UCSD-AML1 (cell line): ENCODE results near the gene KIF25.
"Not testable (repeated sequence)": the region's sequence is repeated elsewhere in the genome, so short reads cannot be mapped to it uniquely, and the experiment has no call there.

ENCODE experiments used
- DNase-seq: peaks from one replicate; lab custom pipeline; 2025; ENCODE audit not compliant: unreplicated experiment; lab: John Stamatoyannopoulos, UW

Gene KIF25

GRCh38 chr6:168063431-168063830, 66.0 kb downstream of the KIF25 start:
- no peak for DNase-seq

DNA sequence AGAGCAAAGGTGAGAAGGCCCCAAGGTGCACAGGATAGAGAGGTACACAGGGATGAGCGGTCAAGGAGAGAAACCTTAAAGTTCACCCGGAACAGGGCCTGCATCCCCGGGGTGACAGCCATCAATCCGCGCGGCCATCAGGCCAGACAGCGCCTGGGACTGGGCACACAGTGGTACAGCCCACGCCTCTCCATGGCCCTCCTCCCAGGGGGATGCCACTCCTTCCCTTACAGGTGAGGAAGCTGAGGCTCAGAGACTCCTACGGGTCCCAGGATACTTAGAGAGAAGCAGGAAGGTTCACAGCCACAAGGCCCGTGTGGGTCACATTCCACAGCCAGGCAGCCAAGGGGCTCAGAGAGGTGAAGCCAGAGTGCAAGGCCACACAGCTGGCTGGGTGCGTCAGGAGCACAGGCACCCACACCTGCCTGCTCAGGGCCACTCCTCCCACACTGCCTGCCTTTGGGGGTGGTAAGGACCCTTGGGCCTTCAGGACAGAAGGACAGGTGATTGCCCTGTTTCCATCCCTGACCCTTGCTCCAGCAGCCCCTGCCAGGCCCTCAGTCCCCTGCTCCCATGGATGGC, 66.8 kb downstream of the KIF25 start:
- no peak for DNase-seq

DNA sequence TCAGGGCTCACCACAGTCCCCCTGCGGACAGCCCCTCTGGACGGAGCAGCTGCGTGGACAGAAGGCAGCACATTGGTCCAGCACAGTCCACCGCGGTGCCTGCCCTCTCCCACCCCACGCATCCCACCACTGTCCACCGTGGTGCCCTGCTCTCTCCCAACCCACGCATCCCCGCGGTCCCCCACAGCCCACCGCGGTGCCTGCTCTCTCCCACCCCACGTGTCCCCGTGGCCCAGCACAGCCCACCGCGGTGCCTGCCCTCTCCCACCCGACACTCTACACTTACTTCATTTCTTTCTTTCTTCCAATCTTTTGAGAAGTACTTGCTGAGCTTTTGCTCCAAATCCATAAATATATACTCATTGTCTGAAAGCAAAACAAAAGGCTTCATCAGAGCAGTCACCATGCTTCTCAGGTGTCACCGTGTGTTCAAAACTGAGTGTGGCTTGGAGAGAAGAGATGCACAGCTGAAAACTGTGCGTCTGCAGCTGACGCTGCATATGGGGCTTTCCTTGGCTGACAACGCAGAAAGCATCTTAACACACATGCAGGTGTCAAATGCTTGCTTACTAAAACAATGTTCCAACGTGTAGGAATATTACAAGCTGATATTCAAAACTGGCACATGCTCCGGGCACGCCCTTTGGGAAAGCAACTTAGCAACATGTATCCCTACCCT, 69.7 kb downstream of the KIF25 start:
- no peak for DNase-seq

- DNase-seq, result no peak
Observed at GRCh38 chr6:168070804-168071203, 73.3 kb downstream of the KIF25 start.

DNA sequence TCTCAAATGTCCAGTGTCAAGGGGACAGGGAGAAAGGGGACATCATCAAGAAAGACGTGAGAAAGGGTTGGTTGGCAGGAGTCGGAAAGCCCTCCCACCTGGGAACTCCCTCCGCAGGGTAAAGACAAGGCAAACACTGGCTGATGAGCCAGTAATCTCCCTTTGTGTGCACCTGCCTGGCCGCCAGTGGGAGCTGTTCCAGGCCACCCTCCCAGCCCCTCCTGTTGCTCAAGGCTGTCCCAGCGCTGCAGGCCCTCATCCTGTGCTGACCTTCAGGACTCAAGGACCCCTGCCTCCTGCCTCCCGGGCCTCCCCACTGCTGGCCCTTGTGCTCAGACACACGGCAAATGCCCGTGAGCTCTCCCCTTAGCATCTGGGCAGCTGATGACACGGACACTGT, 74.1 kb downstream of the KIF25 start:
- DNase-seq, result no peak

- no peak for DNase-seq
Observed at GRCh38 chr6:168072261-168072660, 74.8 kb downstream of the KIF25 start.

DNA sequence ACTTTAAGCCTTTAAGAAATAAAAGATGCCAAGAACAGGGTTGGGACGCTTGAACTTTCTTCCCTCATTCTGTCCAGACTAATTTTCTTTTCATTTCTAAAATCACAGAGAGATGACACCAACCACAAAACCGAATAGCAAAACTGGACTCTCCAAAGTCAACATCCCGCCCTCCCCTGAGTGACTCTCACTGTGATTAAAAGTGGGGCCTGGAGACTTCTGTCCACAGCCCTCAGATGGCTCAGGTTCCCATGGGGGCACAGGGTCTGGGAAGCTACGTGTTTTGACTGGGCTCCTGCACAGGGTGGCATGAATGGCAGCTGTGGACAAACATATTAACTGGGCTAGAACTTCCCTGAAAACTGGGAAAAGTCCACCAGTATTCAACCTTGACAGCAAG, 75.3 kb downstream of the KIF25 start:
- DNase-seq, result no peak

- DNase-seq, result no peak
Observed at GRCh38 chr6:168073937-168074730, 76.7 kb downstream of the KIF25 start.

DNA sequence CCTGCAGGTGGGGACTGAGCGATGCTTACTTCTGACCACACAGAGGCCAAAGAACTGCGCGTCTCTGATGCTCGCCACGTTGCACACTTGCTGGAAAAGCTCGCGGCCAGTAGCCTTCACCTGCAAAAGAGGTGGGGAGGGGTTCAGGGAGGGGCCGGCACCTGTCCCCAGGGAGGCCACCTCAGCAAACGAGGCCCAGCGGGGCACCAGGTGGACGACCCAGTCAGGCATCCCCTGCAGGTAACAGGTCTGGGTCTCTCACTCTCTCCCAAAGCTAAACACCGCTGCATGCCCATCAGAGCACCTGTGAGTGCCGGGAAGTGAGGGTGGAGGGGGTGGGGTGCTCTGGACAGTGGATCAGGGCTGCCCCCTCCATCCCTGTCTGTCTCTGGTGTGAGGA, 77.7 kb downstream of the KIF25 start:
- no peak for DNase-seq

GRCh38 chr6:168075787-168076202, 78.3 kb downstream of the KIF25 start:
- no peak for DNase-seq

GRCh38 chr6:168077401-168077800, 79.9 kb downstream of the KIF25 start:
- DNase-seq, result not testable (repeated sequence)

- no peak for DNase-seq
Observed at GRCh38 chr6:168078175-168078942, 80.9 kb downstream of the KIF25 start.

DNA sequence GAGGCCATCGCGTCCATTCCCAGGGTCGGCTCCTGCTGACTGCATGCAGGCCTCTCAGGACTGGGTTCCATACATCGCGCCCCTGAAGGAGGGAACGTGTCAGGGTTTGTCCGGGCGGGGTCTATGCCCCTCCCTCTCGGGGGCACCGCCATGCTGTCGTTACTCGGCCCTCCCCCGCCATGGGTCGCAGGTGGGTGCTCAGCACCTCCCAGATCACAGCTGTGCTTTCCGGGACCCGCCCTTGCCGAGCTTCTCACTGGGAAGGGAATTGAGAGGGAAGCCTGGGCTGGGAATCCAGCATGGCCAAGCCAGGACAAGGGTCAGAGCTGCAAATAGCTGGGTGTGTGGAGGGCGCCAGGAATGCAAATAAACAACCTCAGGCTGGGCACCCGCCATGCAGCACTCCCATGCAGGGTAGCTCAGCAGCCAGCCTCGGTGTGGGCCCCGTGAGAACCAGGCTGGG, 81.5 kb downstream of the KIF25 start, which contains the start of gene FRMD1:
TSS of gene FRMD1 (minus strand) at position 270 of the 463 bp plus-strand sequence. CDS start at position 152, 118 bp downstream.
- no peak for DNase-seq

- no peak for DNase-seq
Observed at GRCh38 chr6:168080393-168081077, 83.1 kb downstream of the KIF25 start.

DNA sequence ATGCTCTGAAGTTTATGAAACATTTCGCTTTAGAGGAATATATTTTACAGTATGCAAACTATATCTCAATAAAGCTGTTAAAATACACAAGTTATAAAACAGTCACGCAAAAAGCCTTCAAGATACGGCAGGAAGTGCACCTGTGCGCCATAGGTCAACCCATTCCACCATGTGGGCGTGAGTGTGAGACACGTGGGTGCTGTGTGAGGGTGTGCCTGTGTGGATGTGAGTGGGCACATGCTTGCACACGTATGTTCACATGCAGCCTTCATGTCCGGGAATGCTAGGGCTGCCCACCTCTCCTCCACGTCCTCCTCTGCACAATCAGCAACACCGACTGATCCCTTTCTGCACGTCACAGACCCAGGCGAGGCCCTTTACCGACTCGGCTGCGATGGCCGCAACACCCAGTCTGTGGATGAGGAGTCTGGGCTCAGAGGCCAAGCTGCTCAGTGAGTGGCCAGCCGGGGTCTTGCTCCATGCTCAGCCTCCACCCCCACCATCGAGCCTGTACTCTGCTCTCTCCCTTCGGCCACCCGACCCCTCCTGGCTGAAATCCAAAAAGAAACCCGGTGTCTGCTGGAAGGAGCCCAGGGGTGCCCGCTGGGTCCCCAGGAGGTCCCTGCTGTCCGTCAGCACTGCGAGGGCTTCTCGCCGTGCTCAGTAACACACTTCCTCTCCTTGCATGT, 84.5 kb downstream of the KIF25 start:
- no peak for DNase-seq

DNA sequence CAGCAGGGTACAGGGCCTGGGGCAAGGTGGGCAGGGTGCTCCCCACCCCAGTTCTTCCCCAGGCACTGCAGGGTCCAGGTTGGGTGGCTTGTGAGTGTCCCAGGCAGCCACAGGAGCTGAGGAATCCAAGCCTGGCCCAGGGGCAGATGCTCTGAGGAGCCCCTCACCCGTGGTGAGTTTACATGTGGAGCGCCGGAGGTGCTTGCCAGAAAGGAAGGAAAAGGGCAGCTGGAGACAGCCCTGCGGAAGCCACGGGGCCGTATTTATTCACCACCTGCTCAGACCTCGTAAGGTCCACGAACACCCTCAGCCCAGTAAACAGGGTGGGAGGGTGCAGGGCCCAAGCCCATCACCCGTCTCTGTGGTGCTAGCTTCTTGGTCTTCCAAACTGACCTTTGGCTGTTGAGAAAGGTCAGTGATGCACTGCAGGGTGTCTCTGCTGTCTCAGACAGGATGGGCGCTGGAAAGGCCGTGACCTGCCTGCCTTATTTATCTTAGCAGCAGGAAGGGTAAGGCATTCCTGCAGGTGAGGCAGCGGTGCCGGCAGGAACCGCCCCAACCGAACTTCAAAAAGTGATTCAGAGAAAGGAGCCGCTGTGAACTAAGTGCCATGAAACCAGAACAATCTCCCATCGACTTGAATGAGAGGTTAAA, 85.5 kb downstream of the KIF25 start:
- DNase-seq, result no peak

GRCh38 chr6:168083514-168083885, 86.0 kb downstream of the KIF25 start:
- no peak for DNase-seq

DNA sequence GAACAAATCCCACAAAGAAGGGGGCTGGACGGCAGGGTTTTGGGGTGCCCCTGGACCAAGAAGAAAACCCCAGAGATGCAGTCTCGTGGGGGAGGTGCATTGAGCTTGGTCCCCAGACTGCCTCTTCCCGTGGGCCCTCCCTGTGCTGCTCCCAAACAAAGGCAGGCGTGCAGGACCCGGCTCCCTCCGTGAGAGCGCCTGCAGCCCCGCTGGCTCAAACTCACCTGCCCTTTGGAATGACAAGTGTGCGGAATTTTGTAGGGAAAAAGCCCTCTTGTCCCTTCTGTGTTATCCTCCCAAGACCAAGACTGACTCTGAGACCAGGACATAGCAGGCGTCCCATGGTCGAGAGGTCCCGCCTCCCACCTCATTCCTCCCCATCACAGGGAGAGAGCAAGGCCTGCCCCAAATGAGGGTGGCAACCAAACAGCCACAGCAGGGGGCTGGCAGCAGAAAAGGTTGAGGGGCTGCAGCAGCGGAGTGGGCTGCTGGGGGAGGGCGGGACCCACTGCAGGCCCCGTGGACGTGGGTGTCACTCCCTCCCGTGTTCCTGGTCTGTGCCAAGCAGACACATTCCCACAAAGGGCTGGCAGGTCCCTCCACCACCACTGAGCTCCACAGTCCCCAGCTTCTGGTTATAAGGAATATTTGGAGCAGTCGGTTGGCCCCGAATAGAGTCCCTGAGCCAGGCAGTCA, 87.1 kb downstream of the KIF25 start:
- no peak for DNase-seq

DNA sequence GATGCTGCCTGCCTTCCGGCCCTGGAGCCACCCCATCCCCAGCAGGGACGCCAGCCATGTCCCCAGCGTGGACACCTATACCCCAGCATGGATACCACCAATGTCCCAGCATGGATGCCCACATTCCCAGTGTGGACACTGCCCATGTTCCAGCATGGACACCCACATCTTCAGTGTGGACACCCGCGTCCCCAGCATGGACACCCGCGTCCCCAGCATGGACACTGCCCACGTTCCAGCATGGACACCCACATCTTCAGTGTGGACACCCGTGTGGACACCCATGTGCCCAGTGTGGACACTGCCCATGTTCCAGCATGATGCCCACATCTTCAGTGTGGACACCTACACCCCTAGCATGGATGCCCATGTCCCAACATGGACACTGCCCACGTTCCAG, 88.6 kb downstream of the KIF25 start:
- no peak for DNase-seq
